ENCODE measurements around the gene OIT3. TPM values are rescaled to one million over a fixed set of nuclear protein-coding genes. Genes with fewer than 3 reads are reported as not detected.
"Not testable (repeated sequence)": the region's sequence is repeated elsewhere in the genome, so short reads cannot be mapped to it uniquely, and the experiment has no call there.

Gene OIT3
- polyA plus RNA-seq, 3 donors from 2014 or later = not detected

GRCh38 chr10:72885953-72886352 lies 7.6 kb upstream of the OIT3 start:
- Mint-ChIP-seq H3K36me3 (peaks cover 18 to 27% (median 23%) of the 10 kb centered on the region in 3 donors), H3K27ac (peak overlapping the region in 1 of 6 donors; percentile 12), H3K4me3 (no peak overlapping the region), H3K9me3 (peaks cover 0 to 3% (median 0%) of the 10 kb centered on the region in 6 donors), H3K4me1 (peaks cover 17 to 34% of the 10 kb centered on the region in 2 donors), H3K27me3 (ENCODE audit: low read depth in 3 of 3) (no peaks in the 10 kb centered on the region)
- DNase-seq = no peak

GRCh38 chr10:72886621-72887020 lies 6.9 kb upstream of the OIT3 start:
- Mint-ChIP-seq H3K27me3 (ENCODE audit: low read depth in 3 of 3) (peaks cover 0 to 1% (median 0%) of the 10 kb centered on the region in 3 donors), H3K4me1 (peaks cover 17 to 34% of the 10 kb centered on the region in 2 donors), H3K9me3 (peaks cover 0 to 3% (median 0%) of the 10 kb centered on the region in 6 donors), H3K27ac (no peak overlapping the region), H3K36me3 (peaks cover 18 to 25% (median 23%) of the 10 kb centered on the region in 3 donors), H3K4me3 (no peak overlapping the region)
- DNase-seq = no peak

GRCh38 chr10:72887043-72887442 lies 6.5 kb upstream of the OIT3 start:
- Mint-ChIP-seq H3K4me3 (peak overlapping the region; percentile 4 to 50 (median 12)), H3K27ac (peak overlapping the region in 2 of 6 donors; percentile 37 to 51), H3K36me3 (peaks cover 18 to 21% (median 18%) of the 10 kb centered on the region in 3 donors), H3K9me3 (peaks cover 0 to 3% (median 0%) of the 10 kb centered on the region in 6 donors), H3K27me3 (ENCODE audit: low read depth in 3 of 3) (peaks cover 0 to 1% (median 0%) of the 10 kb centered on the region in 3 donors), H3K4me1 (peaks cover 17 to 34% of the 10 kb centered on the region in 2 donors)
- no peak for DNase-seq

- H3K27me3 Mint-ChIP-seq (ENCODE audit: low read depth in 3 of 3) = peaks cover 0 to 1% (median 0%) of the 10 kb centered on the region in 3 donors
- H3K4me3 Mint-ChIP-seq = peak overlapping the region in 4 of 5 donors; percentile 22 to 61 (median 27)
- no peak for DNase-seq
- peak overlapping the region in 2 of 6 donors; percentile 37 to 75 for H3K27ac Mint-ChIP-seq
- H3K9me3 Mint-ChIP-seq = peaks cover 0 to 2% (median 0%) of the 10 kb centered on the region in 6 donors
- H3K4me1 Mint-ChIP-seq = peaks cover 17 to 34% of the 10 kb centered on the region in 2 donors
- H3K36me3 Mint-ChIP-seq = peaks cover 16 to 19% (median 18%) of the 10 kb centered on the region in 3 donors
Measured at GRCh38 chr10:72888151-72888638, 5.3 kb upstream of the OIT3 start.

GRCh38 chr10:72889391-72889831 lies 4.1 kb upstream of the OIT3 start:
- no peak overlapping the region for H3K27ac Mint-ChIP-seq
- H3K4me1 Mint-ChIP-seq = peaks cover 17 to 34% of the 10 kb centered on the region in 2 donors
- no peak for DNase-seq
- H3K27me3 Mint-ChIP-seq (ENCODE audit: low read depth in 3 of 3) = peaks cover 0 to 5% (median 3%) of the 10 kb centered on the region in 3 donors
- H3K4me3 Mint-ChIP-seq = no peak overlapping the region
- H3K9me3 Mint-ChIP-seq = peaks cover 0 to 2% (median 0%) of the 10 kb centered on the region in 6 donors
- peaks cover 16 to 19% (median 18%) of the 10 kb centered on the region in 3 donors for H3K36me3 Mint-ChIP-seq

GRCh38 chr10:72890086-72890485 lies 3.5 kb upstream of the OIT3 start:
- Mint-ChIP-seq H3K4me3 (no peak overlapping the region), H3K4me1 (peaks cover 17 to 34% of the 10 kb centered on the region in 2 donors), H3K36me3 (peaks cover 12 to 15% (median 13%) of the 10 kb centered on the region in 3 donors), H3K9me3 (peaks cover 0 to 2% (median 0%) of the 10 kb centered on the region in 6 donors), H3K27me3 (ENCODE audit: low read depth in 3 of 3) (peaks cover 0 to 5% (median 4%) of the 10 kb centered on the region in 3 donors), H3K27ac (no peak overlapping the region)
- DNase-seq = peak in 2 of 3 donors; percentile 10 to 14

- Mint-ChIP-seq H3K27me3 (ENCODE audit: low read depth in 3 of 3) (peaks cover 0 to 9% (median 4%) of the 10 kb centered on the region in 3 donors), H3K9me3 (peaks cover 0 to 2% (median 0%) of the 10 kb centered on the region in 6 donors), H3K36me3 (no peaks in the 10 kb centered on the region), H3K4me3 (no peak overlapping the region), H3K4me1 (no peaks in the 10 kb centered on the region), H3K27ac (no peak overlapping the region)
- DNase-seq = no peak
Measured at GRCh38 chr10:72895236-72895850, 1.8 kb downstream of the OIT3 start.

- H3K4me3 Mint-ChIP-seq = no peak overlapping the region
- H3K9me3 Mint-ChIP-seq = no peaks in the 10 kb centered on the region
- no peak overlapping the region for H3K27ac Mint-ChIP-seq
- no peak for DNase-seq
- H3K36me3 Mint-ChIP-seq = no peaks in the 10 kb centered on the region
- H3K4me1 Mint-ChIP-seq = no peaks in the 10 kb centered on the region
- H3K27me3 Mint-ChIP-seq (ENCODE audit: low read depth in 3 of 3) = peaks cover 3 to 8% (median 3%) of the 10 kb centered on the region in 3 donors
Measured at GRCh38 chr10:72898616-72899015, 5.1 kb downstream of the OIT3 start.

- Mint-ChIP-seq H3K36me3 (no peaks in the 10 kb centered on the region), H3K27ac (no peak overlapping the region), H3K4me3 (no peak overlapping the region), H3K4me1 (no peaks in the 10 kb centered on the region), H3K9me3 (no peaks in the 10 kb centered on the region), H3K27me3 (ENCODE audit: low read depth in 3 of 3) (peaks cover 3 to 6% (median 4%) of the 10 kb centered on the region in 3 donors)
- DNase-seq = no peak
Measured at GRCh38 chr10:72899545-72899944, 6.0 kb downstream of the OIT3 start.

- not testable (repeated sequence) for H3K4me3 Mint-ChIP-seq
Measured at GRCh38 chr10:72903941-72904446, 10.5 kb downstream of the OIT3 start.

GRCh38 chr10:72904806-72905205 lies 11.3 kb downstream of the OIT3 start:
- H3K27ac Mint-ChIP-seq = no peak overlapping the region
- H3K27me3 Mint-ChIP-seq (ENCODE audit: low read depth in 3 of 3) = peaks cover 0 to 6% (median 4%) of the 10 kb centered on the region in 3 donors
- no peak overlapping the region for H3K4me3 Mint-ChIP-seq
- H3K4me1 Mint-ChIP-seq = peaks cover 3 to 6% of the 10 kb centered on the region in 2 donors
- DNase-seq = no peak
- no peaks in the 10 kb centered on the region for H3K36me3 Mint-ChIP-seq
- no peaks in the 10 kb centered on the region for H3K9me3 Mint-ChIP-seq

More at GRCh38 chr10:72903941-72904446, 10.5 kb downstream of the OIT3 start:
- not testable (repeated sequence) for H3K9me3 Mint-ChIP-seq; DNase-seq; H3K27me3 Mint-ChIP-seq (ENCODE audit: low read depth in 3 of 3); H3K4me1 Mint-ChIP-seq; H3K27ac Mint-ChIP-seq; H3K36me3 Mint-ChIP-seq

GRCh38 chr10:72906446-72906845 lies 12.9 kb downstream of the OIT3 start:
- peaks cover 0 to 8% (median 4%) of the 10 kb centered on the region in 3 donors for H3K27me3 Mint-ChIP-seq (ENCODE audit: low read depth in 3 of 3)
- H3K36me3 Mint-ChIP-seq = no peaks in the 10 kb centered on the region
- peaks cover 3 to 6% of the 10 kb centered on the region in 2 donors for H3K4me1 Mint-ChIP-seq
- no peak for DNase-seq
- H3K4me3 Mint-ChIP-seq = peak overlapping the region in 1 of 5 donors; percentile 36
- no peak overlapping the region for H3K27ac Mint-ChIP-seq
- no peaks in the 10 kb centered on the region for H3K9me3 Mint-ChIP-seq

- H3K9me3 Mint-ChIP-seq = no peaks in the 10 kb centered on the region
- no peak for DNase-seq
- no peak overlapping the region for H3K4me3 Mint-ChIP-seq
- peaks cover 3 to 6% of the 10 kb centered on the region in 2 donors for H3K4me1 Mint-ChIP-seq
- H3K36me3 Mint-ChIP-seq = no peaks in the 10 kb centered on the region
- H3K27ac Mint-ChIP-seq = no peak overlapping the region
- H3K27me3 Mint-ChIP-seq (ENCODE audit: low read depth in 3 of 3) = peaks cover 0 to 3% (median 2%) of the 10 kb centered on the region in 3 donors
Measured at GRCh38 chr10:72910705-72911104, 17.2 kb downstream of the OIT3 start.

- Mint-ChIP-seq H3K9me3 (no peaks in the 10 kb centered on the region), H3K27ac (no peak overlapping the region), H3K4me1 (no peaks in the 10 kb centered on the region), H3K36me3 (no peaks in the 10 kb centered on the region), H3K27me3 (ENCODE audit: low read depth in 3 of 3) (peaks cover 0 to 3% (median 2%) of the 10 kb centered on the region in 3 donors), H3K4me3 (no peak overlapping the region)
- DNase-seq = no peak
Measured at GRCh38 chr10:72911758-72912157, 18.2 kb downstream of the OIT3 start.

All from immature natural killer cell (primary cell).